ENCODE results near the gene CPEB1.
"Not testable (repeated sequence)": the region's sequence is repeated elsewhere in the genome, so short reads cannot be mapped to it uniquely, and the experiment has no call there.

Gene CPEB1

DNA sequence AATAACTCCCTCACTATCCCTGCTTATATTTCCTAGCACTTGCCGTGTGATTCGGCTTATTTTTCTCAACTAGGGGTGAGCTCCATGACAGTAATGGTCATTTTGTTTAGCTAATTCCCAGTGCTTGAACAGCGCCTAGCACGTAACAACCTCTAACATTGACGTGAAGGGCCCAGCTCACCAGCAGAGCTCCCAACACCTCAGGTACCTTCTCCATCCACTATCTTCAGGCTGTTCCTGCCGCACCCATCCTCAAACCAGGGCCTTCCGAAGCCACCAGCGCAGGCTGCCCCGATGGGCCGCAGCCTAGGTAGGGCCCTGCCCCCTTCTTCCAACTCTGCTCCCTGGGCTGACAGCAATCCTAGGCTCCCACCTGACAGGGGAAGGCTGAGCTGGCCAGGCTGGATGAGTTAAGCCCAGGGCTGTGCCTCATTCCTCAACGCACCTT is 106.2 kb downstream of the CPEB1 start:
- DNase-seq: no peak

DNA sequence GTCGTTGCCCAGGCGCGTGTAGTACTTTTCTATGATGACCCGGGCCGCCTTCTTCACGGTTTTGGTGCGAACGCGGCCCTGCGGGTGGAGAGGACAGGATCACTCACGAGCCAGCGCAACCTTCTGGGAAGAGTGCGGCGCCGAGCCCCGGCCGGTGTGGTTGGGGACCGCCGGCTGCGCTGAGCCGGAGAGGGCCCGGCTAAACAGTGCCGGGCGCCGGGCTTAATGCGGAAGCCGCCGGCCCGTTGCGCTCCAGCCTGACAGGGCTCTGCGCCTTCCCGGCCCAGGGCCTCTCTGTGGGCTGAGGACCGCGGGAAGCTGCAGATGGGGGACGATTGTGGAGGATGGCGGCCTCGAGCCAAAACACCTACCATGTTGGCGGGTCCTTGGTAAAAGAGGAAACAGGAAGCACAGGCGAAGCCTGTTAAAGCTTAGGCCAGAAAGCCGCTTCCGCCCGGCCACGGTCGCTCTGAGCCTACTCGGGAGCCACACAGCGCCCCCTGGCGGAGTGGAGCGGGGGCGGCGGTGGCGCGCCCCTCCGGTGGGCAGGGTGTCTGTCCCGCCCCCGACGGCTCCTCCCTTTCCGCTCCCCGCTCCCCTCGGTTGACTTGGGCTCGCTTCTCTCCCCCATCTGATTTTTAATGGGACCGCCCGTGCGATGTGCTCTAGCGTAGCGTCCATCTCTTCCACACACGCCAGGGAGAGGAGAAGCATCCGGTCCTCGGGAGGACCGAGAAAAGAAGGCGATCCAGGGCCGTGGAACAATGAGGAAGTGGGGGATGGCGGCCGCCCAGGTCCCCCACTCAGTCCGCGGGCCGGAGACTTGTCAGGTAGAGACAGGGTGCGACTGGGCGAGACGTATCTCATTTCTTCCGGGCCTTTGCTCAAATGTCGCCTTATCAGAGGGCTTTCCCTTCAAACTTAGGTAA is 106.8 kb downstream of the CPEB1 start, which contains the start of gene RPS17:
TSS of gene RPS17 (minus strand) at position 403 of the 929 bp plus-strand sequence. CDS start at position 374, 29 bp downstream.
- DNase-seq: no peak

DNA sequence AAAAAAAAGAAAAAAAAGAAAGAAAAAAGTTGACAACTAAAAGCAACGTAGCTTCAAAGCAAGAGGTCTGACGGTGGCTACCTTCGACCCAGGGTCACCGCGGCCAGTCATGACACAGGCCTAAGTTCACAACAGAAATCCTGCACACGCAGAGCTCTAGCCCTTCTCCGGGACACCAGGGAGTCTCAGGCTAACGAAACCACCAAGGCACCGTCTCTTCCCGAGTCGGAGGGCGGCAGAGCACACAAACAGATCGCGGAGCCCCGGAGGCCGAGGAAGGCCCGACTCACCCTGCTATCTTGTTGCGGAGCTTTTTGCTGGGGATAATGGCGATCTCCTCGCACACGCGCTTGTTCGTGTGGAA is 107.5 kb downstream of the CPEB1 start:
- no peak for DNase-seq

DNA sequence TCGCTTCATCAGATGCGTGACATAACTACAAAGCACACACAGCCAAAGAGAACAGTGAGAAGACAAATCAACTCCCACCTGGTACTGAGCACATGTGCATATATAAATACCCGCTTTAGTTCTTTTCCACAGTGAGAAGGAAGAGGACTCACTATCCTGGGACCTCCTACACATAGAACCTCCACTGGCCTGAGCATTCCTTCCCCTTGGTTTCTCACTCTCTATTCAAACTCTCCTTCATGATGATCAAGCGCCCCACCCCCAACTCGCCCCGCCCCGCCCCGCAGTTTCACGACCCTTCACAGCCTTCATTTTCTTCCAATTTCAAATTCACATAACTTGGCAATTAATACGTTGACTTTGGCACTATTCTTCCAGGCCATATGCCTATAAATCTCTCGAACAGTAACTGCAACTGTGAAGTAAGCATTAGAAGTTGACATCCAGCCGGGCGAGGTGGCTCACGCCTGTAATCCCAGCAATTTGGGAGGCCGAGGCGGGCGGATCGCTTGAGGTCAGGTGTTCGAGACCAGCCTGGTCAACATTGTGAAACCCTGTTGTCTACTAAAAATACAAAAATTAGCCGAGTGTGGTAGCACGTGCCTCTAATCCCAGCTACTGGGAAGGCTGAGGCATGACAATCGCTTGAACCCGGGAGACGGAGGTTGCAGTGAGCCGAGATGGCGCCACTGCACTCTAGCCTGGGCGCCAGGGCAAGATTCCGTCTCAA is 108.0 kb downstream of the CPEB1 start:
- DNase-seq: no peak

DNA sequence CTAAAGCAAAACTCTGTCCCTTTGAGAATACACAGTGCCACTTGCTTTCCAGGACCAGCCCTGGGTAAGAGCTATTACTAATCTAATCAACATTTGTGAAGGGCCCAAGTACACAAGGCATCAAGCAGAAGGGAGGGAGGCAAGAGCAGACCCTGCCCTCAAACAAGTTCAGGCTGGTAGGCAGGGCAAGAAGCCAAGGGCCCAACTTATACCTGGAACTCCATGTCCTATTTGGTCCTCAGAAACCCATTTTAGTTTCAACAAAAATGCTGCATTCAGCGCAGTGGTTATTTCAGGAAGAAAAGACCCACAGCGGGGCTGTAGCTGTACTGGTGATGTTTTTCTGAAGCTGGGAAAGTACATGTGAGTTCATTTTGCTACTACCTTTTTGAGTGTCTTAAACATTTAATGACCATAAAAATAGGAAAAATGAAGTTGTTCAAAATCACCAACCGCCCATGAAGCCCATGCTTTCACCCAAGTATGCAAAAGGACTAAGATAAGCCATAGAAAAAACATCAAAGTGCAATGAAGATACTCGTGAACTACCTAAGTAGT is 109.7 kb downstream of the CPEB1 start:
- DNase-seq: no peak

DNA sequence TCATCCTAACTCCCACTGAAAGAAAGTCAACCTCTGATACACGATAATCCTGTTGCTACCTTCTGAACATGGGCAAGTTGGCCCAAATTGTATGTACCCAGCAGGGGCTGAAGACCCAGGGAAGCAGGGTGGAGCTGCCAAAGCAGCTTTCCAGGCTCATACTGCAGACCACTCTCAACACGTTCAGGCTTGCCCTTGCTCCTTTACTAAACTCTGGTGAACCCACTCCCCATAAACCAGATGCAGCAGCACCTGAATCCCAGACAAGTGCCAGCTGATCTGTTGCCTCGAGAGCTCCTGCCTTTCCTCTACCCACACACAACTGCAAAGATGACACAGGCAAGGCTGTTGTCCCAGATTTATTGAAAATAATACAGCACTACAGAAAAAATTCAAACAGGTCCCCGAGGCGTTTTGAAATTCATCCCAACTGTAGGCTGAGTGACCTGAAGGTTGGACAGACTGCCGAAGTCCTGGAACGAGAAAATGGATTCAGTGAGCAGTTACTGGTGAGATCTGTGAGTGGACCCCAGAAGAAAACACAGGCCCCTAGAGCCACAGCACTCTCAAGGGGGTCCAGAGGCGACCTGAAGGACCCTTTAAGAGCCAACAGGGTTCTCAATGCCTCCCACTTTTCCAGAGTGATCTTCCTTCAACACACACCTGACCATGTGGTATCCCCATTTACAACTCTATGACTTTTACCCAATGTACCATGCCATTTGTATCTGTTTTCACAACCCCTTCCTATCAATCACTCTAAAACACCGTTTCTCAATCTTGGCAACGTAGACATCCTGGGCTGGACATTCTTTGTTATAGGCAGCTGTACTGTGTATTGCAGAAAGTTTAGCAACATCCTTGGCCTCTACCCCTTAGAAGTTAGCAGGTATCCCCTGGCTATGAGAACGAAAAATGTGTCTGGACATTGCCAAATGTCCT is 110.5 kb downstream of the CPEB1 start:
- DNase-seq: no peak

DNA sequence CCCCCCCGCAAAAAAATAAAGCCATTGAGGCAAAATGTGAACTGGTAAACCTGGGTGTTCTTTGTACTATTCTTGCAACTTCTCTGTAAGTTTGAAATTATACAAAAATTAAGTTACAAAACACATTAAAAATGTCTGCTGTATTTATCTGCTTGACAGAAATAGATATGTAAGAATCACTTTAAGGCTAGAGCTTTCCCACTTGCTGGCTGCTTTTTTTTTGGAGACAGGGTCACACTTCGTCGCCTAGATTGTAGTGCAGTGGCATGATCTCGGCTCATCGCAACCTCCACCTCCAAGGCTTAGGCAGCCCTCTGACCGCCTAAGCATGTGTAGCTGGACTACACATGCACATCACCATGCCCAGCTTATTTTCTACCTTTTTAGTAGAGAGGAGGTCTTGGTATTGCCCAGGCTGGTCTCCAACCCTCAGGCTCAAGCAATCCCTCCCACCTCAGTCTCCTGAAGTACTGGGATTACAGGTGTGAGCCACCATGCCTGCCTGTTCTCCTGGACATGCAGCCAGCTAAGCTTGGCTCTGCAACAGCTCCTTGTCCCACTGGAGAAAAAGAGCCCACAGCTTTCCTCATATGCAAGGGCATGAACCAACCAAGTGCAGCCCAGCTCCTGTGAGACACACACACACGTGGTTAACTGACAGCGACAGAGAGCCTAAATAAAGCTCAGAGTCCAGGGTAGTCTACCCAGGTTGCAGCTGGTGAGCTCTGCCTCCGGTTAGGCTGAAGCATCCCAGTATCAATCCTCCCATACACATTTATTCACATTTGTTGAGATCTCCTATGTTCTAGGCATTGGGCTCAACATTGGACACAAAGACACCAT is 111.4 kb downstream of the CPEB1 start:
- no peak for DNase-seq

DNA sequence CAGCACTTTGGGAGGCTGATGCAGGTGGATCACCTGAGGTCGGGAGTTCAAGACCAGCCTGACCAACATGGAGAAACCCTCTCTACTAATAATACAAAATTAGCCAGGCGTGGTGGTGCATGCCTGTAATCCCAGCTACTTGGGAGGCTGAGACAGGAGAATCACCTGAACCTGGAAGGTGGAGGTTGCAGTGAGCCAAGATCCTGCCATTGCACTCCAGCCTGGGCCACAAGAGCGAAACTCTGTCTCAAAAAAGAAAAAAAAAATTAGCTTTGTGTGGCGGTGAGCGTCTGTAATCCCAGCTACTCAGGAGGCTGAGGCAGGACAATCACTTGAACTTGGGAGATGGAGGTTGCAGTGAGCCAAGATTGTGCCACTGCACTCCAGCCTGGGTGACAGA is 112.0 kb downstream of the CPEB1 start:
- not testable (repeated sequence) for DNase-seq

DNA sequence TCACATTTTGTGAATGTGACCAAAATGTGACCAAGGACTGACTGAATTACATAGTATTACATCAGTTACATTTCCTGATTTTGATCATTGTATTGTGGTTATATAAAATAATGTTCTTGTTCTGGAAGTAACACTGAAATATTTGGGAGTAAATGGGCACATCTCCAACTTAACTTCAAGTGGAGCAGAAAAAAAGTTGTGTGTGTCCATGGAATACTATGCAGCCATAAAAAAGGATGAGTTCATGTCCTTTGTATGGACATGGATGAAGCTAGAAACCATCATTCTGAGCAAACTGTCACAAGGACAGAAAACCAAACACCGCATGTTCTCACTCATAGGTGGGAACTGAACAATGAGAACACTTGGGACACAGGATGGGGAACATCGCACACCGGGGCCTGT is 112.7 kb downstream of the CPEB1 start:
- DNase-seq: not testable (repeated sequence)

DNA sequence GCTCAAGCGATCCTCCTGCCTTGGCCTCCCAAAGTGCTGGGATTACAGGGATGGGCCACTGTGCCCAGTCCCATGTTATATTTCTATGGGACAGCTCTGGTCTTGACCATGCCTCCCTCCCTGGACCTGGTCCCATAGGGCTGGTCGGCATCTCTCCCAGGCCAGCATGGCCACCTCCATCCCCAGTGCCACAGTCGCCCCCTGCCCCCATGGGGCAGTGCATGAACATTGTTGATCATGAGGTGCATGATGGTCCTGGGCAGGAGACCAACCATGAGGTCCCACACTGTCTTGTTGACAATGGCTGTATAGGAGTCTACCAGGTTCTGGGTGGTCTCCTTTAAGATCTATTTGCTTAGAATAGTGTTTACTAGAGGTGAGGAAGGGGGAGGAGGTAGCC is 113.4 kb downstream of the CPEB1 start:
- no peak for DNase-seq

DNA sequence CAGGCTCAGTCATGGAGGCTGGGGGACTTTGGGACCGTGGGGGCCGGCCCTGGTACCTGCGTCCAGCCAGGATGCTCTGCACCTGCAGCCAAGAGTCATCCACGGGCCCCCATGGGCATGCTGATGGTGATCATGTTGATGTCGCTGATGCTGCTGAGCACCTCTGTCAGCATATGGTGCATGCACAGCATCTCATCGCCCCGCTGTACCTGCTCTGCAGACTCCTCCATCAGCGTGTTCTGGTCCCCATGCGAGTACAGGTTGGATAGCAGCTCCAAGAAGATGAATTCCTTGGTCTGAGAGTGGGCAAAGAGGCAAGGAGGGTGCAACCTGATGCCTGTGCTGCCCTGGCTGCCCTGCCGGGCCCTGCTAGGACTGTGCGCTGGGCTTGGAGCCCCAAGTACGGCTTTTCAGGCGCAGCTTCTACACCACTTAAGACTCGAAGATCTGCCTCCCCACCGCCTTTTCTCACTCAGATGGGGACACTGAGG is 114.1 kb downstream of the CPEB1 start:
- no peak for DNase-seq

DNA sequence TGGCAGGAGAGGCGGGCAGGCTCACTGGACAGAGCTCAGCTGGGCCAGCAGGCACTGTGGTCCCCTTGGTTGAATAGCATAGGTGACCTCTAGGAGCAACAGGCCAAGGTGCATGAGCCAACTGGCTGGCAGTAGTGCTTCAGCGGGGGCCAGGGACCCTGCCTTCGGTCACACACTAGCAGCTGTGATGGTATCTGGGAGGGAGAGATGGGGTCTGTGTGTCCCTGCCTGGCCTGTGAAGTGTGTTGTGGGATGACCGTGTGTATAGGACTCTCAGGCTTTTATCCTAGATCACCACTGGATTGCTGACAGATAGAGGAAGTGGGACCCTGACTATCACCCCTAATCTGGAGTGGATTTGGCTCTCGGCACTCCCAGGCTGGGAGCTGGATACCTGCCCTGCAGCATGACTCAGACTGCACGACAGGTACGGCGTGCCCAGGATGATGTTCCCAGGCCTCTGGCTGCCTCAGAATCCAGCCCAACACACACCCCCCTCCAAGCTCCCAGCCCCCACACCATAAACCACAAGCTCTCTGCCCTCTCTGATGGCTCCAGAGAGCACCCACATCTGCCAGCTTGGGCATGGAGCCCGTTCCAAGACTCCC is 114.7 kb downstream of the CPEB1 start:
- DNase-seq: no peak

DNA sequence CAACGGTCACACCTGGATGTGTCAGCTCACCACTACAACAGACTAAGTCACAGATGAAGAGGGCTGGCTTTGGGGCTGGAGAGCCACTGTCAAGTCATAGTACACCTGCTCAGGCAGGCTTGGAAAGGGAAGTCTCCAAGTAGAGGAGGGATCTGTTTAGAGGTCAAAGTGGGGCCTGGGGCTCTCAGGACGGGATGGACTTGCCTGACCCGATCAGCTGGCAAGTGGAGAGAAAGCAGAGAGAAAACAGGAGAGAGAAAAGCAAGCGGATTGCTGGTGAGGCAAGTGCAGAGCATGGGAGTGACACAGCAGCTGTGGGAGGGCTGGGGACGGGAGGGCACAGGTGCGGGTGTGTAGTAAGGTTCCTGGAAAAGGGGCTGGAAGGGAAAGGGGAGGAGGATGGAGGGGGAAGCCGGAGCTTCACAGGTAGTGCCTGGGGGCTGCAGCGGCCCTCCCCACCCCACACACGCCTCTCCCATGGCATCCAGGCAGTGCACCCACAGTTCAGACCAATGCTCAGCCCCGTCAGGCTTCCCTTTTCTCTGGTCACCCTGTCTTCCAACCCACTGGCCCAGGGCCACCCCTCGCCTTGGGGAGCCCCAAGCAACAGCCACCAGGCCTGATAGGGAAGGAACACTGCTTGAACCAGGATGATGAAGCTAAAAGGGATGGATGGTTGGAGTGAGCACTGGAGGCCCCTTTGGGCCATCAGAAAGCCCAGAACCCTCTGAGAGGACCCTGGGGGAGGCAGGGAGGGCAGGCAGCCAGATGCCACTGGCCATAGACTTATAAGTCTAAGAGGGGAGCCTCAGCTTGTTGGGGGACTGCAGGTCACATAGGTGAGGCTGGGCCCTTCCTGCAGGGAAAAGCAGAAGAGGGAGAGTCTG is 115.4 kb downstream of the CPEB1 start:
- DNase-seq: no peak

DNA sequence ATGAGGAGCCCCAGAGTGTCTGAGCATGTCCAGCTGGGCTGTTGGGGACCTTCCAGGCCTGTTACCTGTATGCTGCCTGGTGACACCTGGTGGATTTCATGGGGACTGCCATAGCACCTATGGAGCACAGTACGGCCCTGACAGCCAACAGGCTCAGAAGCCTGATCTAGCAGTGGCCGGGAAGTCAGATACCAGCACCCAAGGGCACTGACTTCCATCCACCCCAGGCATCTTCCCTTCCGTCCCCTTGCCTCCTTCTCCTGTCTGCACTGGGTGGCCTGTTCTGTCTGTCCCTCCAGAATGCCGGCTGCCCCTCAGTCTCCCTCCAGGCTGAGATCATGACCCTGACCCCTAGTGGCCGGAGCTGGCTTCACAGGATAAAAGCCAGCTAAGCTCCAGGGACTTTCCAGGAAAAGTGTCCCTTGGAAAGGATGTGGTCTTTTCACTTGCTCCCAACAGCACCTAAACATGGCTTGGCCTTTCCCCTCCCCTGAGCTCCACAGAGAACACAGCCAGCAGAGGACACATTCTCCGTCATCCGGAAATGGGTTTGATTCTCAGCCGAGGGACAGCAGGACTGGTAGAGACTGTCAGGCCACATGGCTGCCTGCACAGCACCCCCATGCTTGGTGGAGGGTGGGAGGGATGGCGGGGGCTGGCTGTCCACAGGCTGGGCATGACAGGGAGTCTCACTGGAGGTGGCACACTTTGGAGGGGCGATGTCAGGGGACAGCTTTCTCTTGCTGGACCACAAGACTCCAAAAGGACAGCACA is 116.4 kb downstream of the CPEB1 start:
- DNase-seq: no peak

DNA sequence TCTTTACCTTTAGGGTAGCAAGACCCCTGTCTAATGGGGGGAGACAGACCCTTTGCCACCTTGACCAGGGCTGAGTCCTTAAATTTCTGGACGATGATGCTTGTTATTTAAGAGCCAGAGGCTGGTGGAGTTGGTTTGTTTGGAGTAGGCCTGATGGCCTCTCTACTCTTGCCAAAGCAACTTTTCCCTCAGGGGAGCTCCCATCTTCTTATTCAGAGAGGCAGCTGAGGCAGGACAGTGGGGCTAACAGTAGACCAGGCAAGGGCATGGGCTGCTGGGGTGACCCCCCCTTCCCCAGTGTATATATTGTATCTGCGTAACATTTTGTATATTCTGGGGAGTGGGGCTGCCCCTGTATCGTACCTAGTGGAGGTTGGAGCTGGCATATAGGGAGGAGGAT is 117.2 kb downstream of the CPEB1 start:
- no peak for DNase-seq

DNA sequence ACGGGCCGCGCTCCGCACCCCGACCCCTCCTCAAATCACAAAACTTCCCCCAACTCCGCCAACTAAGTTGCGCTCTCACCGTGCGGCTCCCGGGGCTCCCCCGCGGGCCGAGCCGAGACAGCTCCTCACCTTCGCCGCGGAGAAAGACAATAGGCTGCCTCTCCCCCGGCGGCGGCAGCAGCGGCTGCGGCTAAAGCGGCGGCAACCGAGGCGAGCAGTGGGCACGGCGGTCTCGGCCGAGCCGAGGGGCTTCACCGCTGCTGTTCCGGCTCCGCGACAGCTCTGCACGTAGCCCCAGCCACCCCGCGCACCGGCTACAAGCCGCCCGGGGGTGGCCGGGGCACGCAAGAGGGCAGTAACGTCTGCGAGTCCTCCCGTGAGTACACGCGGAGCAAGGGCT is 133.6 kb downstream of the CPEB1 start:
- DNase-seq: not testable (repeated sequence)

DNA sequence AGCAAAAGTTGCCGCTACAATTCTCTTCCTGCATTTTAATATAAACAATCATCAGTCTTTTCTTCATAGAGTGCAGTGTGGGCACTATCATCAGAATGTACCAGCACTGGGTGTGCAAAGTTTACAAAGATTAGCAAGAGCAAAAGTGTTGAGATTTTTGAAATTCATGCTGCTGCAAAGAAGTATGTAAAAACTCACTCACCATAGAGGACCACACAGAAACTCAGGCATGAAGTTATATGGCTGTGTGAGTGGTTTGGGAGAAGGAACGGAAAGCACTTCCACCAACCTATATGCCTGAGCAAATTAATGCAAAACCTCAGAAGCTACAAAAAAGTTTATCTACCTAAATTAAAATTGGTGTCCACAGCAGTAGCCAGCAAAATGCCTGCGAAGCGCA is 139.5 kb downstream of the CPEB1 start:
- DNase-seq: not testable (repeated sequence)

DNA sequence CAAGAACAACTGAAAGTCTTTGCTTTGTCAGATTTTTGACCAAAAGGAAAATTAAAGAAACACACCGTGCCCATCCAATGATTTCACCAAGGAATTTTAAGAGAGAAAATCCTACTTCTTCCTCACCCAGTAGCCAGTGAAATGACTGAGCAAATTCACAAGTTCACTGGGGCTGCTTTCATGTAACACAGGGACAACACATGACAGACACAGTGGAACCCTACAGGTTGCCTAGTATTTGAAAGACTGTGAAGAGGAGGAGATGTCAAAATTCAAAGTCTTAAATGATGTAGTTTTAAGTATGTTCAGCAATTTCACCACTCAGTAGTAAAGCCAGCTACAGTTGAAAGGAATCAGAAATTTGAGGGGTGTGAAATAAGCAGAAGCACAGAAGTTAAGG is 140.1 kb downstream of the CPEB1 start:
- not testable (repeated sequence) for DNase-seq

DNA sequence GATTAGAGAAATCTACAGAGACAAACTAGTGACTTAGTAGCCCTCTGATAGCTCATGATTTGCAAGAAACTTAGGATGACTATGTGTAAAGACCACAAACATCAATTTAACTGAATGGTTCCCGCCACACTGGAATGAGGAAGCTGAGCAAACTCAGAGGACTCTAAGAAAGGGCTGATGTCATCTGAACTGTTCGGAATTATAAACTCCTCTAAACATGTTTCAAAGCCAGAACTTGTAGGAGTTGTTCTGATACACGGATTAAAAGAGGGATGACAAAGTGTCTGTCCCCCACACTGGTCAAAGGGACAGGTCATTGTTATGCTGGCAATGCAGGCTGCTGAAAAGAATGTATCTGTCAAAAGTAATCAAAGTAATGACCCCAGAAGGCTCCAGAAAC is 141.3 kb downstream of the CPEB1 start:
- not testable (repeated sequence) for DNase-seq

Measured in amniotic stem cell (primary cell).